ENCODE results near the gene PLXNA2.

DNA sequence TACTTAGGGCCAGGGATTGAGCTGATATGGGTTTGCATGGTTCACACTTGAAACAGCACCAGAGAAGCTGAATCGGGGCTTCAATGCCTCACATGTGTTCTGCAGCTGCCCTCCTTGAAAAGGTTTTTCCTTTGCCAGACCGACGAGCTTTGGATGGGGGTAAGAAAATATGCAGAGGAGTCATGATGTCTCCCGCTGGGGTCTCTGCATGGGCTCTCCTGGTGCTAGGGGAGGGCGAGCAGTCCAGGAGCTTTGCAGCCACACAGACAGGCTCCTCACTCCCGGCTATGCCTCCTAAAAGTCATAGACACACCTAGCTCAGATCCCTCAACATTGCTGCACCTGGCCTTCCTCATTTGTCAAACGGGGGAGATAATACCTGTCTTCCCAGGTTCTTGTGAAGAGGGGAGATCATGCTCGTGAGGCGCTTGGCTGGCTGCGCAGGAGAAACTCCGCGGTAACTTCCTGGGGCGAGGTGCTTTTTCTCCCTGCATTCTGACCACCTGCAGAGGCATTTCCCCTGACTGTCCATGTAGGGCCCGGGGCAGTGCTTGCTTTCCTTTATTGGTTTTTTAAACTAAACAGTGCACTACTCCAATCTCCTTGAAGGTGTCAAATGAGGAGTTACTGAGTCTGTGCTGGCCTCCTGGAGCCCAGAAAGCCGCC is 112.4 kb downstream of the PLXNA2 start:
- TF ChIP-seq ATF1 (CRISPR knock-in tag; IDR thresholded peaks at IDR 0.05) (no peak), ZNF720 (CRISPR knock-in tag; IDR thresholded peaks at IDR 0.05) (no peak), POLR2AphosphoS5 (IDR thresholded peaks at IDR 0.05; ENCODE audit: low read depth, low read length) (no peak), ZNF354B (CRISPR knock-in tag; IDR thresholded peaks at IDR 0.05) (no peak), MYC (CRISPR knock-in tag; IDR thresholded peaks at IDR 0.05; ENCODE audit: borderline replicate concordance) (no peak), ZNF878 (CRISPR knock-in tag; IDR thresholded peaks at IDR 0.05) (no peak)
- TF ChIP-seq, protein P1, sequence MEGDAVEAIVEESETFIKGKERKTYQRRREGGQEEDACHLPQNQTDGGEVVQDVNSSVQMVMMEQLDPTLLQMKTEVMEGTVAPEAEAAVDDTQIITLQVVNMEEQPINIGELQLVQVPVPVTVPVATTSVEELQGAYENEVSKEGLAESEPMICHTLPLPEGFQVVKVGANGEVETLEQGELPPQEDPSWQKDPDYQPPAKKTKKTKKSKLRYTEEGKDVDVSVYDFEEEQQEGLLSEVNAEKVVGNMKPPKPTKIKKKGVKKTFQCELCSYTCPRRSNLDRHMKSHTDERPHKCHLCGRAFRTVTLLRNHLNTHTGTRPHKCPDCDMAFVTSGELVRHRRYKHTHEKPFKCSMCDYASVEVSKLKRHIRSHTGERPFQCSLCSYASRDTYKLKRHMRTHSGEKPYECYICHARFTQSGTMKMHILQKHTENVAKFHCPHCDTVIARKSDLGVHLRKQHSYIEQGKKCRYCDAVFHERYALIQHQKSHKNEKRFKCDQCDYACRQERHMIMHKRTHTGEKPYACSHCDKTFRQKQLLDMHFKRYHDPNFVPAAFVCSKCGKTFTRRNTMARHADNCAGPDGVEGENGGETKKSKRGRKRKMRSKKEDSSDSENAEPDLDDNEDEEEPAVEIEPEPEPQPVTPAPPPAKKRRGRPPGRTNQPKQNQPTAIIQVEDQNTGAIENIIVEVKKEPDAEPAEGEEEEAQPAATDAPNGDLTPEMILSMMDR (CRISPR knock-in tag; IDR thresholded peaks at IDR 0.05): no peak

All from HepG2 (cell line).